Measurements from ENCODE around the gene RTN4R. TPM values are rescaled to one million over a fixed set of nuclear protein-coding genes. Genes with fewer than 3 reads are reported as not detected.

RTN4R gene
- total RNA-seq, 2 donors from 2014 or later, result 0.66 to 1.8 TPM

DNA sequence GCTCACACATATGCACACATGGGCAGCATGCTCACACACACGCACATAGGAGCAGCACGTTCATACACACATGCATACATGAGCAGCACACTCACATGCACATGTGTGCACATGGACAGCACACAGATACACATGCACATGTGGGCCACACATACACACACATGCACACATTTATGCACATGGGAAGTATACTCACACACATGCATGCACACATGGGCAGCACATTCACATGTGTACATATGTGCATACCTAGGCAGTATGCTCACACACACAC lies 42.5 kb downstream of the RTN4R start:
- peaks cover 49% of the 10 kb centered on the region for H3K4me1 ChIP-seq
- ATAC-seq (no peak), DNase-seq (no peak)
- H3K27me3 ChIP-seq, result no peaks in the 10 kb centered on the region
- H3K4me3 ChIP-seq, result no peak overlapping the region
- TF ChIP-seq POLR2A (IDR thresholded peaks at IDR 0.05), result no peak
- TF ChIP-seq, protein P1, sequence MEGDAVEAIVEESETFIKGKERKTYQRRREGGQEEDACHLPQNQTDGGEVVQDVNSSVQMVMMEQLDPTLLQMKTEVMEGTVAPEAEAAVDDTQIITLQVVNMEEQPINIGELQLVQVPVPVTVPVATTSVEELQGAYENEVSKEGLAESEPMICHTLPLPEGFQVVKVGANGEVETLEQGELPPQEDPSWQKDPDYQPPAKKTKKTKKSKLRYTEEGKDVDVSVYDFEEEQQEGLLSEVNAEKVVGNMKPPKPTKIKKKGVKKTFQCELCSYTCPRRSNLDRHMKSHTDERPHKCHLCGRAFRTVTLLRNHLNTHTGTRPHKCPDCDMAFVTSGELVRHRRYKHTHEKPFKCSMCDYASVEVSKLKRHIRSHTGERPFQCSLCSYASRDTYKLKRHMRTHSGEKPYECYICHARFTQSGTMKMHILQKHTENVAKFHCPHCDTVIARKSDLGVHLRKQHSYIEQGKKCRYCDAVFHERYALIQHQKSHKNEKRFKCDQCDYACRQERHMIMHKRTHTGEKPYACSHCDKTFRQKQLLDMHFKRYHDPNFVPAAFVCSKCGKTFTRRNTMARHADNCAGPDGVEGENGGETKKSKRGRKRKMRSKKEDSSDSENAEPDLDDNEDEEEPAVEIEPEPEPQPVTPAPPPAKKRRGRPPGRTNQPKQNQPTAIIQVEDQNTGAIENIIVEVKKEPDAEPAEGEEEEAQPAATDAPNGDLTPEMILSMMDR (IDR thresholded peaks at IDR 0.05), result no peak
- no peaks in the 10 kb centered on the region for H3K9me3 ChIP-seq
- WGBS, 2 donors, result 81 to 87% methylated on average over 2 of the region's 2 CpGs
- no peak overlapping the region for H3K27ac ChIP-seq
- intact Hi-C loops (cut with DNase I), result no loop called here
- H3K36me3 ChIP-seq (replicated peaks in 1 of 2; ENCODE audit: insufficient read depth in 1 of 2, low read depth in 2 of 2), result no peaks in the 10 kb centered on the region

DNA sequence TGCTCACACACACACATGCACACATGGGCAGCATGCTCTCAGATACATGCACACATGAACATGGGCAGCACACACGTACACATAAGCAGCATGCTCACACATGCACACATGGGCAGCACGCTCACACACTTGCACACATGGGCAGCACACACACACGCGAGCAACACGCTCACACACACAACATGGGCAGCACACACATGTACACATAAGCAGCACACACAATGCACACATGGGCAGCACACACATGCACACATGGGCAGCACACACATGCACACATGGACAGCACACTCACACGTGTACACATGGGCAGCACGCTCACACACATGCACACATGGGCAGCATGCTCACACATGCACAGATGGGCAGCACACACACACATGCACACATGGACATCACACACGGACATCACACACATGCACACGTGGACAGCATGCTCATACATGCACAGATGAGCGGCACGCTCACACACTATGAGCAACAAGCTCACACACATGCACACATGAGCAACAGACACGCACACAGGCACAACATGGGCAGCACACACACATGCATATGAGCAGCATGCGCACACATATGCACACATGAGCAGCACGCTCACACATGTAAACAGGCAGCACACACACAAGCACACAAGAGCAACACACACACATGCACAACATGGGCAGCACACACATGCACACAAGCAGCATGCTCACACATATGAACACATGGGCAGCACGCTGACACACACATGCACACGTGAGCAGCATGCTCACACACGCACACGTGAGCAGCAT lies 43.0 kb downstream of the RTN4R start:
- intact Hi-C loops (cut with DNase I), result no loop called here
- WGBS, 2 donors, result 84 to 92% methylated on average over 15 to 18 of the region's 18 CpGs
- Histone ChIP-seq H3K27ac (no peak overlapping the region), H3K4me1 (peaks cover 43% of the 10 kb centered on the region), H3K36me3 (replicated peaks in 1 of 2; ENCODE audit: insufficient read depth in 1 of 2, low read depth in 2 of 2) (no peaks in the 10 kb centered on the region), H3K27me3 (no peaks in the 10 kb centered on the region), H3K9me3 (no peaks in the 10 kb centered on the region), H3K4me3 (no peak overlapping the region)
- no peak for DNase-seq
- TF ChIP-seq POLR2A (IDR thresholded peaks at IDR 0.05), result no peak
- TF ChIP-seq, protein P1 (IDR thresholded peaks at IDR 0.05), result no peak
- no peak for ATAC-seq

DNA sequence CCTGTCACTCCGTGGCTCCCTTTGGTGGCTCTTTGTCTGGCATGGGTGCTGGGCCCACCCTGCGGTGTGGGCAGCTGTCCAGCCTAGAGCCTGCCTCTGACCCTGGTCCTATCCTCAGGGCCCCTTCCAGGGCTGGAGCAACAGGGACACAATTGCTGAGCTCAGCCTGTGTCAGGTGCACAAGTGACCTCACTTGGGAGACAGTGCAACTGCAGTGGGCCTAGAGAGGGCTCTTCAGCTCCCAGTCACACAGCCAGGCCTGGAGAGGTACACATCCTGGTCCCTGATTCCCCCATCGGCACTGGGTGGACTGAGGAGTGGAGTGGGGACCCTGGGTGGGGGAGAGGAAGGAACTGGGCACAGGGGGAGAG lies 43.9 kb downstream of the RTN4R start:
- H3K36me3 ChIP-seq (replicated peaks in 1 of 2; ENCODE audit: insufficient read depth in 1 of 2, low read depth in 2 of 2), result no peaks in the 10 kb centered on the region
- DNase-seq (no peak), ATAC-seq (no peak)
- no peak overlapping the region for H3K4me3 ChIP-seq
- intact Hi-C loops (cut with DNase I), result no loop called here
- no peaks in the 10 kb centered on the region for H3K9me3 ChIP-seq
- WGBS, 2 donors, result 77 to 100% methylated on average over 1 to 3 of the region's 3 CpGs
- H3K27me3 ChIP-seq, result no peaks in the 10 kb centered on the region
- TF ChIP-seq, protein P1 (IDR thresholded peaks at IDR 0.05), result no peak
- no peak for TF ChIP-seq POLR2A (IDR thresholded peaks at IDR 0.05)
- peaks cover 39% of the 10 kb centered on the region for H3K4me1 ChIP-seq
- no peak overlapping the region for H3K27ac ChIP-seq

DNA sequence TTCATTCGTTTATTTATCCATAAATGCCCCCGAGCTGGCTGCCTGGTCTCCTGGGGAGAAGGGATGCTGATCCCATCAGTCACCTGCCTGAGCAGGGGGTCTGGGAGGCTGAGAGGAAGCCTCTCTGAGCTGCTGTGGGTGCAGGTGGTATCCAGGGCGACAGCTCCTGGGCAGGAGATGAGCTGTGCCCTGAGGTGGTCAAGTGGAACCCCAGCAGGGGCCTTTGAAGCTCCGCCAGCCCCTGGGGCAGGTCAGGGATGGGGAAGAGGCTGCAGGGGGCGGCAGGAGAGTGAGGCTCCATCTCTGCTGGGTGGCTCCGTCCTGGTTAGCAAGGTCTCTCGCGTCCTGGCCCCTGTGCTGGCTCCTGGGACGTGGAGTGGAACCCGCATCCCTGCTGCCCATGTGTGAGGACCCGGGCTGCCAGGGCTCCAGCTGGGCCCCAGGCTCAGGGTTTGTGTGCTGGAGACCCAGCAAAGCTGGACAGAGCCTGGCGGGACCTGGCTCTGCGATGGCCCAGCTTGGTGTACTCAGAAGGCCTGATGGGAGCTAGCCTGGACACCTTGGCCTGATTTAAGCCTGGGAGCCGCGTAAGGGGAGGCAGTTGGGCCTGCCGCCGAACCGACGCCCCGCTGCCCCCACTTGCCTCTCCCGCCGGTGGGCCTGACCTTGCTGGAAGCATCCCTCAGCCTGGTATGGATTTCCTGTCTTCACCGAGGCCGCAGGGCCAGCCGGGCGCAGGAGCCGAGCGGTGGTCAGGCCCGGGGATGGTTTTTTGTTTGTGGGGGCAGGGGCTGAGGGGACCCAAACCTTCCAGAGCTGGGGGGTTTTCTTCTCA lies 44.5 kb downstream of the RTN4R start:
- ATAC-seq (no peak), DNase-seq (no peak)
- no peaks in the 10 kb centered on the region for H3K9me3 ChIP-seq
- TF ChIP-seq POLR2A (IDR thresholded peaks at IDR 0.05), result no peak
- TF ChIP-seq, protein P1 (IDR thresholded peaks at IDR 0.05), result no peak
- peaks cover 37% of the 10 kb centered on the region for H3K4me1 ChIP-seq
- intact Hi-C loops (cut with DNase I), result no loop called here
- WGBS, 2 donors, result 81 to 93% methylated on average over 4 to 25 of the region's 29 CpGs
- no peaks in the 10 kb centered on the region for H3K36me3 ChIP-seq (replicated peaks in 1 of 2; ENCODE audit: insufficient read depth in 1 of 2, low read depth in 2 of 2)
- no peak overlapping the region for H3K27ac ChIP-seq
- H3K4me3 ChIP-seq, result no peak overlapping the region
- H3K27me3 ChIP-seq, result no peaks in the 10 kb centered on the region
